Right renal pelvis (tissue), 4 donors: ENCODE results near the gene MAST3. TPM values are rescaled to one million over a fixed set of nuclear protein-coding genes. Genes with fewer than 3 reads are reported as not detected.

Experiments
- polyA plus RNA-seq, 4 donors: library from polyadenylated mRNA; unstranded; fragments of 120-200 nt; gene quantifications; one replicate each; pipeline ENCODE4 v1.2.1, GENCODE V29; 2013; ENCODE audit not compliant: insufficient read length in 4 of 4

MAST3 gene
- polyA plus RNA-seq, 4 donors: 3.7 to 5.5 (median 4.8) TPM

Other genes with a start within 250 kb of the MAST3 start
- gene JAK3, start 249.8 kb upstream of the MAST3 start, polyA plus RNA-seq: 1 to 10 TPM; 2.1 to 3.6 (median 3.0) TPM
- gene RPL18A, start 237.9 kb upstream of the MAST3 start, polyA plus RNA-seq: 1,000 to 10,000 TPM in 1 of 4 donors, 100 to 1,000 TPM in 3; 830 to 1,276 (median 861) TPM
- gene SLC5A5, start 225.8 kb upstream of the MAST3 start, polyA plus RNA-seq: under 1 TPM in 3 of 4 donors, not detected in 1; 0.04 to 0.06 (median 0.05) TPM
- gene CCDC124, start 164.8 kb upstream of the MAST3 start, polyA plus RNA-seq: 10 to 100 TPM; 50.8 to 96.8 (median 54.8) TPM
- 1 to 10 TPM; 4.4 to 7.3 (median 4.9) TPM for gene KCNN1, start 130.7 kb upstream of the MAST3 start, polyA plus RNA-seq
- 1 to 10 TPM; 4.4 to 5.8 (median 4.7) TPM for gene ARRDC2, start 89.6 kb upstream of the MAST3 start, polyA plus RNA-seq
- gene IL12RB1, start 10.8 kb upstream of the MAST3 start, polyA plus RNA-seq: under 1 TPM; 0.13 to 0.46 (median 0.19) TPM
- 10 to 100 TPM; 23.1 to 34.3 (median 28.3) TPM for gene PIK3R2, start 55.4 kb downstream of the MAST3 start, polyA plus RNA-seq
- gene IFI30, start 76.0 kb downstream of the MAST3 start, polyA plus RNA-seq: 10 to 100 TPM; 14.7 to 21.6 (median 16.5) TPM
- gene MPV17L2, start 95.4 kb downstream of the MAST3 start, polyA plus RNA-seq: 10 to 100 TPM in 1 of 4 donors, 1 to 10 TPM in 3; 9.2 to 12.9 (median 9.6) TPM
- 1 to 10 TPM; 3.7 to 6.1 (median 5.4) TPM for gene RAB3A, start 106.3 kb downstream of the MAST3 start, polyA plus RNA-seq
- gene PDE4C, start 128.7 kb downstream of the MAST3 start, polyA plus RNA-seq: 1 to 10 TPM in 1 of 4 donors, under 1 TPM in 3; 0.37 to 2.3 (median 0.69) TPM
- gene IQCN, start 176.7 kb downstream of the MAST3 start, polyA plus RNA-seq: 1 to 10 TPM; 4.6 to 7.2 (median 5.5) TPM
- gene JUND, start 183.8 kb downstream of the MAST3 start, polyA plus RNA-seq: 100 to 1,000 TPM in 1 of 4 donors, 10 to 100 TPM in 3; 62.4 to 106 (median 80.8) TPM
- 100 to 1,000 TPM in 1 of 4 donors, 10 to 100 TPM in 3; 80.4 to 119 (median 89.7) TPM for gene LSM4, start 225.3 kb downstream of the MAST3 start, polyA plus RNA-seq
- 10 to 100 TPM; 22.2 to 27.7 (median 25.7) TPM for gene PGPEP1, start 242.8 kb downstream of the MAST3 start, polyA plus RNA-seq